HG03159 (cell line): ENCODE results near the gene TRIM17.
"Not testable (repeated sequence)": the region's sequence is repeated elsewhere in the genome, so short reads cannot be mapped to it uniquely, and the experiment has no call there.

Source experiments
- ATAC-seq: cut with Tn5 transposase; IDR thresholded peaks from one replicate; pipeline ENCODE4 v1.9.1; 2021; ENCODE audit warnings: mild to moderate bottlenecking, moderate library complexity; ENCODE audit not compliant: unreplicated experiment

The TRIM17 gene

DNA sequence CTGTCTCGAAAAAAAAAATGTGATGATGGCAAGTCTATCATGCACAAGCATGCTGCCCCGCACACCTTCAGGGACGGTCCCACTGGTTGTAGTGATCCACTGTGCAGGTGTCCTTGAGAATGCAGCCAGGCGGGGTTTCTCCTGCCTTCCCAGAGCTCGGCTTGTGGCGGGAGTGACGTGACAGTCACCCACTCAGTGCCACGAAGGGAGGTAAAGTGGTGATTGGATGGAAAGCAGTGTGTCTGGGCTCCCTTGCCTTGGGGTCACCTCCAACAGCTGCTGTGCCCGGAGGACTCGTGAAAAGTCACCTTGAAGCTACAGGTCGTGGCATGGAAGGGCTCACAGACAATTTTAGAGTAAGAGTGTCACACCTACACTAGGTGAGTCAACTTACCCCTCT lies 33.5 kb upstream of the TRIM17 start:
- ATAC-seq, result no peak

- ATAC-seq, result no peak
These were observed 31.7 kb upstream of the TRIM17 start for GRCh38 chr1:228448372-228448771.

GRCh38 chr1:228446852-228447251 lies 30.2 kb upstream of the TRIM17 start:
- ATAC-seq, result no peak

GRCh38 chr1:228445843-228446650 lies 29.4 kb upstream of the TRIM17 start:
- ATAC-seq, result no peak

GRCh38 chr1:228445490-228445842 lies 28.8 kb upstream of the TRIM17 start:
- no peak for ATAC-seq

GRCh38 chr1:228443395-228443794 lies 26.7 kb upstream of the TRIM17 start:
- no peak for ATAC-seq

- ATAC-seq, result no peak
These were observed 24.3 kb upstream of the TRIM17 start for GRCh38 chr1:228440761-228441500.

DNA sequence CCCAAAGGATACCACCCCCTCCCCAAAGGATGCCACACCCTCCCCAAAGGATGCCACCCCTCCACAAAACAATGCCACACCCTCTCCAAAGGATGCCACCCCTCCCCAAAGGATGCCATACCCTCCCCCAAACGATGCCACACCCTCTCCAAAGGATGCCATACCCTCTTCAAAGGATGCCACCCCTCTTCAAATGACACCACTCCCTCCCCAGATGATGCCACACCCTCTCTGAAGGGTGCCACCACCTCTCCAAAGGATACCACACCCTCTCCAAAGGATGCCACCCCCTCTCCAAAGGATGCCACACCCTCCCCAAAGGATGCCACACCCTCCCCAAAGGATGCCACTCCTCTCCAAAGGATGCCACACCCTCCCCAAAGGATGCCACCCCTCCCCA lies 21.6 kb upstream of the TRIM17 start:
- ATAC-seq, result no peak

- no peak for ATAC-seq
These were observed 20.8 kb upstream of the TRIM17 start for GRCh38 chr1:228437424-228437962.

GRCh38 chr1:228434689-228435088 lies 18.0 kb upstream of the TRIM17 start:
- no peak for ATAC-seq

- not testable (repeated sequence) for ATAC-seq
These were observed 16.8 kb upstream of the TRIM17 start for GRCh38 chr1:228433337-228434053.

- ATAC-seq, result no peak
These were observed 13.6 kb upstream of the TRIM17 start for GRCh38 chr1:228430243-228430642.

DNA sequence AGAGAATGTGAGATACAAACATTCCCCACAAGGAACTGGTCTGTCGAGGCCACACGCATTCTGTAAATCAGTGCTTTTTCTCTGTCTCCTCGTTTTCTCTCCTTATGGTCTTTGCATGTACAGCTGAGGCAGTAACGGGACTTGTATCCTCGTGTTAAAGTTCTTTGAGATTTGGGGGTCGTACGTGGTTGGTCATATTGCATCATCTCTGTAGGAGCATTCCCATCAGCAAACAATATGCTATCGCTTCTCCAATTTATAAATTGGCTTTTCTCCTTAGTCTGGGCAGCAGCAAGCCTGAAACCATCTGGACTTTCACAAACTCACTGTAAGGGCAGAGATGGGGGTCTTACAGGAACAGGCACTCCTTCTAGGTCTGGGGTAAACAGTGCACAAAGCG lies 13.0 kb upstream of the TRIM17 start:
- no peak for ATAC-seq

- ATAC-seq, result no peak
These were observed 12.3 kb upstream of the TRIM17 start for GRCh38 chr1:228429007-228429406.

GRCh38 chr1:228428412-228428811 lies 11.8 kb upstream of the TRIM17 start:
- ATAC-seq, result no peak

- ATAC-seq, result no peak
These were observed 10.0 kb upstream of the TRIM17 start for GRCh38 chr1:228426518-228427175.

- no peak for ATAC-seq
These were observed 8.3 kb upstream of the TRIM17 start for GRCh38 chr1:228424685-228425660.

DNA sequence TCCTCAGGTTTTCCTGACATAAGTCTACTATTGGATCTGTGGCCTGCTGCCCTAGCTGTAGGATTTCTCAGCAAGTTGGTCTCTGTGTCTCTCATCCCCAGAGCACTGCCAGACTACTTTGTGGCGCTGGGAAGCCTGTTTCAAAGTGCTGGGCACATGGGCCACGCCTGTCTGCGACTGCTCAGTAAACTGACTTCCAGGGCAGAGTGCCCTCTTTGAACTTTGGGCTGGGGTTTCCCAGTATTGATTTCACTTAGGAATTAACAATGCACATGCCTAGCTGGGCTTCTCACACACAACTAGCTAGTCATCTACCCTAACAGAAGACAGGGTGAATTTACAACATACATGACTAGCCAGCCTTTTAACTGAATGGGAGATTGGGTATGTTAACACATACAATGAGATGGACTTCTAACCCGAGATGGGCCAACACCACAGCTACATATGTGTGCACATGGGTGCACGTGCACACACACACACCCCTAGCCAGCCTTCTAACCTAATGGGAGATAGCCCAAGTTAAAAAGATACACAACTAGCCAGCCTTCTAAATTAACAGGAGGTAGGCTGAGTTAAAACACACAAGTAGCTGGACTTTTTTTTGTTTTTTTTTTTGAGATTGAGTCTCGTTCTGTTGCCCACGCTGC lies 6.9 kb upstream of the TRIM17 start:
- no peak for ATAC-seq
